ENCODE results near the gene NKD2. TPM values are rescaled to one million over a fixed set of nuclear protein-coding genes. Genes with fewer than 3 reads are reported as not detected.
A peak's percentile ranks its signal among the peaks of the same experiment; 100 is the strongest.

NKD2 gene
- total and polyA plus RNA-seq, 2 of the 4 experiments (the other 2 are of a cell fraction) = not detected

- Histone ChIP-seq H3K9me3 (ENCODE audit: control insufficient read depth, insufficient read depth, low read length) (no peaks in the 10 kb centered on the region), H2AFZ (replicated peaks; ENCODE audit: low read length, poor library complexity) (no peak overlapping the region), H4K8ac (ENCODE audit: low read depth in 2 of 2, low read length in 2 of 2) (no peak overlapping the region), H3K4me3 (ENCODE audit: insufficient read depth, low read depth, low read length) (no peak overlapping the region), H2BK120ac (ENCODE audit: low read depth, low read length) (no peak overlapping the region), H3K4me2 (ENCODE audit: low read depth, low read length) (no peak overlapping the region), H3K14ac (replicated peaks; ENCODE audit: low read depth, low read length) (no peak overlapping the region), H3K27me3 (ENCODE audit: control insufficient read depth, insufficient read depth, low read length) (no peaks in the 10 kb centered on the region), H3K23ac (ENCODE audit: low read depth, low read length) (no peak overlapping the region), H3K4me1 (ENCODE audit: control insufficient read depth, insufficient read depth, low read length) (no peaks in the 10 kb centered on the region), H2BK20ac (ENCODE audit: low read depth, low read length) (no peak overlapping the region), H4K5ac (ENCODE audit: low read depth, low read length) (no peak overlapping the region), H3K18ac (ENCODE audit: low read depth, low read length) (no peak overlapping the region), H3K9ac (ENCODE audit: low read depth, low read length) (no peak overlapping the region), H2BK5ac (ENCODE audit: low read depth, low read length, poor library complexity, severe bottlenecking) (no peak overlapping the region), H2BK15ac (ENCODE audit: low read depth, low read length) (no peak overlapping the region), H2AK9ac (replicated peaks; ENCODE audit: low read depth, low read length, poor library complexity) (peak overlapping the region; percentile 55), H4K20me1 (ENCODE audit: insufficient read depth, low read length) (no peaks in the 10 kb centered on the region; the same call in 1 of the 2 replicates), H3K27ac (ENCODE audit: insufficient read depth, low read length) (no peak overlapping the region), H3K36me3 (ENCODE audit: control insufficient read depth, insufficient read depth, low read length) (peaks cover 23% of the 10 kb centered on the region; the same call in 1 of the 2 replicates), H2AK5ac (ENCODE audit: low read depth, low read length) (no peak overlapping the region), H3K4ac (ENCODE audit: low read depth, low read length) (no peak overlapping the region), H3K56ac (ENCODE audit: extremely low read depth, insufficient read depth, low read length) (no peak overlapping the region), H3K9me1 (ENCODE audit: insufficient read depth, low read length) (no peaks in the 10 kb centered on the region; the same call in 1 of the 2 replicates), H4K91ac (ENCODE audit: insufficient read depth, low read depth, low read length) (no peak overlapping the region), H3K79me1 (ENCODE audit: low read depth in 1 of 2, low read length in 2 of 2) (no peaks in the 10 kb centered on the region)
- dilution Hi-C loops (cut with HindIII; ENCODE audit: low sequenced_read_pairs, unreplicated experiment) (no loop called here), in situ Hi-C loops (cut with MboI; ENCODE audit: low sequenced_read_pairs) (no loop called here), intact Hi-C loops (cut with micrococcal nuclease) (no loop called here)
- CTCF ChIA-PET = no interaction called here
- DNase-seq (no peak), ATAC-seq (ENCODE audit: low read depth) (no peak)
- 91% methylated on average over 18 of the region's 46 CpGs; no CpG with 5 or more reads in 1 of the 2 experiments for WGBS, 2 experiments (ENCODE audit: extremely low coverage in 2 of 2, insufficient read length in 1 of 2)
- TF ChIP-seq MXI1 (IDR thresholded peaks at IDR 0.05; ENCODE audit: borderline replicate concordance, low read depth, low read length) = no peak
- no peak for TF ChIP-seq MAFK (IDR thresholded peaks at IDR 0.05; ENCODE audit: low read depth, low read length)
- TF ChIP-seq BHLHE40 (IDR thresholded peaks at IDR 0.05; ENCODE audit: low read depth, low read length) = no peak
- TF ChIP-seq RFX5 (IDR thresholded peaks at IDR 0.05; ENCODE audit: low read depth, low read length) = no peak
- BruUV-seq (replicated peaks) = no TSS peak
- POLR2A ChIA-PET (ENCODE audit: unreplicated experiment) = no interaction called here
These were observed 64.9 kb downstream of the NKD2 start for GRCh38 chr5:1073239-1074102.

Data from IMR-90 (cell line).